Measurements from ENCODE around the gene CLINT1.
A peak's percentile ranks its signal among the peaks of the same experiment; 100 is the strongest.

Gene CLINT1

DNA sequence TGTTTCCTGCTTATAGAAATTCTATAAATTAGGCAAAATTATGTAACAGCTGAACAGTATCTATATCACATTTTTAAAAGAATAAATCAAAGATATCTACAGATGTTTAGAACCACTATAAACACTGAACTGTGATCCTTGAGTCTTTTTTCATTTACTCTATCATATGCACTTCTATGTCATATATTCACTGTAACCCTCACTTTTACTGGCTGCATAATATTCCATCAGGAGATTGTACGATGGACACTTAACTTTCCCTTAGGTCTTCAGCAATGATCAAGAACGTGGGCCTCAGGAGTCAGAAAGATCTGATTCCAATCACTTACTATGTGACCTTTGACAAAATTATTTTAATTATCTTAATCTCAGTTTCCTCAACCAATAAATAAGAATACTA is 41.0 kb downstream of the CLINT1 start:
- Histone ChIP-seq H3K4me1 (ENCODE audit: control insufficient read depth, insufficient read depth, low read length) (peaks cover 40% of the 10 kb centered on the region), H3K9ac (ENCODE audit: low read length) (no peak overlapping the region), H3K4me3 (ENCODE audit: low read length) (no peak overlapping the region), H3K36me3 (ENCODE audit: control insufficient read depth, insufficient read depth, low read length, severe bottlenecking) (peaks cover 28% of the 10 kb centered on the region), H3K9me3 (ENCODE audit: control insufficient read depth, low read length) (no peaks in the 10 kb centered on the region), H3K27me3 (replicated peaks; ENCODE audit: control insufficient read depth, insufficient read depth, low read length) (no peaks in the 10 kb centered on the region)
- DNase-seq (ENCODE audit: low read depth), result no peak

- peaks cover 33% of the 10 kb centered on the region for H3K36me3 ChIP-seq (ENCODE audit: control insufficient read depth, insufficient read depth, low read length, severe bottlenecking)
- H3K4me1 ChIP-seq (ENCODE audit: control insufficient read depth, insufficient read depth, low read length), result peaks cover 40% of the 10 kb centered on the region
- no peaks in the 10 kb centered on the region for H3K27me3 ChIP-seq (replicated peaks; ENCODE audit: control insufficient read depth, insufficient read depth, low read length)
Observed at GRCh38 chr5:157817387-157817702, 41.6 kb downstream of the CLINT1 start.

DNA sequence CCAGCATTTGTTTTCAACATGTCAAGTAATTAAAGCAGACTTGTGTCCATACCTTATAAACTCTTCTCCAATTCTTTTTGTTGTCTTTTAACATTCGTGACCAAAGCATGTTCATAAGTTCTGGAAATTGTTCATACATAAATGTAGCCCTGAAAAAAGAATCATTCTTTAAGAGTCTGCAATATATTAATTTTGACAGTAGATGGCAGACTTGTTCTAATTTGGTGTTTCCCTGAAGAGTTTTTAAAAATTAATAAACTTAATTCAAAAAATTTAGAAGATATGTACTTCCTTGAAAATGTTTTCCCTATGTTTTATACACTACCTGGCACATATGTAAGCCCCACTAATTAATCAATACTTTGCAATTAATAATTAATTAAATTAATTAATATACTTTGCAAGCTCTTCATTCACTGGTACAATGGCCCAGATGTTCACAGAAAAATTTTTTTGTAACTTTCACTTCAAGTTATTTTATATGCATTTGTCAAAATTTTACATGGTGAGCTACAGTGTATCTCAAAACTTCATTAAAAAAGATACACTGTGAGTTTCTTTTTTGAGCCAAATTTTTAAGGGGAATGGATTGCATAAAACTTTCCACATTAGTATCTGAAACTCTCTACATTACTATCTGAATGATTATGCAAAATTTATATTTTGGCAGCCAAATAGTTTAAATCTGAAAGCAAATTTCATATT is 42.1 kb downstream of the CLINT1 start:
- peak overlapping the region; percentile 54 for H3K4me3 ChIP-seq (ENCODE audit: low read length)
- DNase-seq (ENCODE audit: low read depth), result peak; percentile 64

More at GRCh38 chr5:157817387-157817702, 41.6 kb downstream of the CLINT1 start:
- Histone ChIP-seq H3K9me3 (ENCODE audit: control insufficient read depth, low read length) (no peaks in the 10 kb centered on the region), H3K9ac (ENCODE audit: low read length) (peak overlapping the region; percentile 39), H3K4me3 (ENCODE audit: low read length) (peak overlapping the region; percentile 54)
- no peak for DNase-seq (ENCODE audit: low read depth)

GRCh38 chr5:157812086-157812485 is 46.9 kb downstream of the CLINT1 start:
- Histone ChIP-seq H3K4me1 (ENCODE audit: control insufficient read depth, insufficient read depth, low read length) (peaks cover 7% of the 10 kb centered on the region), H3K4me3 (ENCODE audit: low read length) (no peak overlapping the region), H3K27me3 (replicated peaks; ENCODE audit: control insufficient read depth, insufficient read depth, low read length) (no peaks in the 10 kb centered on the region), H3K9me3 (ENCODE audit: control insufficient read depth, low read length) (no peaks in the 10 kb centered on the region), H3K36me3 (ENCODE audit: control insufficient read depth, insufficient read depth, low read length, severe bottlenecking) (peaks cover 78% of the 10 kb centered on the region), H3K9ac (ENCODE audit: low read length) (no peak overlapping the region)
- DNase-seq (ENCODE audit: low read depth), result no peak

More for the DNA sequence above, 42.1 kb downstream of the CLINT1 start:
- H3K9me3 ChIP-seq (ENCODE audit: control insufficient read depth, low read length), result no peaks in the 10 kb centered on the region
- peaks cover 38% of the 10 kb centered on the region for H3K36me3 ChIP-seq (ENCODE audit: control insufficient read depth, insufficient read depth, low read length, severe bottlenecking)
- H3K27me3 ChIP-seq (replicated peaks; ENCODE audit: control insufficient read depth, insufficient read depth, low read length), result no peaks in the 10 kb centered on the region
- peaks cover 39% of the 10 kb centered on the region for H3K4me1 ChIP-seq (ENCODE audit: control insufficient read depth, insufficient read depth, low read length)
- H3K9ac ChIP-seq (ENCODE audit: low read length), result peak overlapping the region; percentile 39

DNA sequence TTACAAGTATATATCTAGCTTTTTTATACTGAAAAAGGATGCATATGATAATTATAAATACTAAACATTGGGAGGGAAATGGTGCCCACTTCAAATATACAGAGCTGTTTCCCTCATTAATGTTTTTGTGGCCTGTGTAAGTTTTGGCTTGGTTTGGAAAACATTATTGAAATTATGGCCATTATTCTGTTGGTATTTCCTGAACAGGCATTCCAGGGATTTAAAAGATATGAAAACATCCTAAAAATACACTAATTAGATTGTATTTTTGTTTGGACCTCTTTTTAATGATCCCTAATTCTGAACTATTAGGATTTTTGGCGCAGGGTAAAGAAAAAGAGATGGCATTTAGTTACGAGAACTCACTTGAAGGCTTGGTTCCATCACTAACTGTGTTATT is 50.9 kb downstream of the CLINT1 start:
- DNase-seq (ENCODE audit: low read depth), result no peak
- no peak overlapping the region for H3K9ac ChIP-seq (ENCODE audit: low read length)
- H3K4me1 ChIP-seq (ENCODE audit: control insufficient read depth, insufficient read depth, low read length), result peaks cover 4% of the 10 kb centered on the region
- H3K4me3 ChIP-seq (ENCODE audit: low read length), result no peak overlapping the region
- peaks cover 84% of the 10 kb centered on the region for H3K36me3 ChIP-seq (ENCODE audit: control insufficient read depth, insufficient read depth, low read length, severe bottlenecking)
- no peaks in the 10 kb centered on the region for H3K9me3 ChIP-seq (ENCODE audit: control insufficient read depth, low read length)
- H3K27me3 ChIP-seq (replicated peaks; ENCODE audit: control insufficient read depth, insufficient read depth, low read length), result no peaks in the 10 kb centered on the region

DNA sequence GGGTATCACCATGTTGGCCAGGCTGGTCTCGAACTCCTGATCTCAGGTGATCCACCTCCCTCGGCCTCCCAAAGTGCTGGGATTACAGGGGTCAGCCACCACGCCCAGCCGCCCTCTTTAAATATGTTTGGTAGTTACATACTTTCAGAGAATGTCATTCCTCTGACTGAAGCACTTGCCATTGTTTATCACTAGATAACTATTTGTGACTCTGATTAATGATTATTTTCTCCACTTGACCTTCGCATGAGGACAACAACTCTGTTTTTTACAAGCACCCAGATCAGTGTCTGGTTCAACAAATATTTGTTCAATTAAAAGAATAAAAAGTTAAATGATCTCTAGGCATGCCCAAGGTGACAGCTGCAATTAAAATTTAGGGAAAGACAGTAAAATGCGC is 56.2 kb downstream of the CLINT1 start:
- Histone ChIP-seq H3K4me1 (ENCODE audit: control insufficient read depth, insufficient read depth, low read length) (peaks cover 16% of the 10 kb centered on the region), H3K9ac (ENCODE audit: low read length) (no peak overlapping the region), H3K4me3 (ENCODE audit: low read length) (no peak overlapping the region), H3K36me3 (ENCODE audit: control insufficient read depth, insufficient read depth, low read length, severe bottlenecking) (peaks cover 43% of the 10 kb centered on the region), H3K9me3 (ENCODE audit: control insufficient read depth, low read length) (no peaks in the 10 kb centered on the region), H3K27me3 (replicated peaks; ENCODE audit: control insufficient read depth, insufficient read depth, low read length) (no peaks in the 10 kb centered on the region)
- DNase-seq (ENCODE audit: low read depth), result no peak

GRCh38 chr5:157800137-157800536 is 58.8 kb downstream of the CLINT1 start:
- Histone ChIP-seq H3K36me3 (ENCODE audit: control insufficient read depth, insufficient read depth, low read length, severe bottlenecking) (peaks cover 54% of the 10 kb centered on the region), H3K4me1 (ENCODE audit: control insufficient read depth, insufficient read depth, low read length) (peaks cover 21% of the 10 kb centered on the region), H3K9me3 (ENCODE audit: control insufficient read depth, low read length) (no peaks in the 10 kb centered on the region), H3K4me3 (ENCODE audit: low read length) (no peak overlapping the region), H3K27me3 (replicated peaks; ENCODE audit: control insufficient read depth, insufficient read depth, low read length) (no peaks in the 10 kb centered on the region), H3K9ac (ENCODE audit: low read length) (no peak overlapping the region)
- DNase-seq (ENCODE audit: low read depth), result no peak

DNA sequence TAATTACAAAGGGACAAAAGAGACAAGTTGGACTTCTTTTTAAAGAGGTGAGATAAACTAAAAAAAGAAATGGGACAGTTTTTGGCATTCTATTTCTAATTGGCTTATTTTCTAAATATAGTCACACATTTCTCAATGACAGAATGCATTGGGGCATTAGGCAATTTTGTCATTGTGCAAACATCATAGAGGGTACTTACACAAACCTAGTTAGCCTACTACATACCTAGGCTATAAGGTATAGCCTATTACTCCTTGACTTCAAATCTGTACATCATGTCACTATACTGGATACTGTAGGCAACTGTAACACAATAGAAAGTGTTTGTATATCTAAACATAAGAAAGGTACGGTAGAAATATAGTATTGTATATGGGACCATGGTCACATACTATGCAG is 59.4 kb downstream of the CLINT1 start:
- Histone ChIP-seq H3K27me3 (replicated peaks; ENCODE audit: control insufficient read depth, insufficient read depth, low read length) (no peaks in the 10 kb centered on the region), H3K4me3 (ENCODE audit: low read length) (no peak overlapping the region), H3K9me3 (ENCODE audit: control insufficient read depth, low read length) (no peaks in the 10 kb centered on the region), H3K4me1 (ENCODE audit: control insufficient read depth, insufficient read depth, low read length) (peaks cover 27% of the 10 kb centered on the region), H3K36me3 (ENCODE audit: control insufficient read depth, insufficient read depth, low read length, severe bottlenecking) (peaks cover 52% of the 10 kb centered on the region), H3K9ac (ENCODE audit: low read length) (no peak overlapping the region)
- peak; percentile 14 for DNase-seq (ENCODE audit: low read depth)

DNA sequence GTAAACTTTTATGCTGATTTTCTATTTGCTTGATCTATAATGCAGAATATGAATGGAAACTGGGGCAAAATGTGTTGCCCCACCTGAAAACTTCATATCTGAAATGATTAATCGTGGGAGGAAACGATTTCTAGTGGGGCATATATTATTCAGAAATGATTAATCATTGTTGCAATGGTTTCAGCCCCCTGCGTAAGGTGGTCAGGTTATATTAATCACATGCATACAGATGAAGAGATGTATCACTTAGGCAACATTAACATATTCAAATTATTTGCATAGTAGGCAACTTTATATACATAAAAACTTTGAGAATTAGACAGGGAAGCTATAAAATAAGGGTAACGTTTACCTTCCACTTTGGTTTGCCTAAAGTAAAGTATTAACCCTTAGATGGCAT is 65.6 kb downstream of the CLINT1 start:
- DNase-seq (ENCODE audit: low read depth), result no peak
- Histone ChIP-seq H3K36me3 (ENCODE audit: control insufficient read depth, insufficient read depth, low read length, severe bottlenecking) (peaks cover 84% of the 10 kb centered on the region), H3K9me3 (ENCODE audit: control insufficient read depth, low read length) (no peaks in the 10 kb centered on the region), H3K4me1 (ENCODE audit: control insufficient read depth, insufficient read depth, low read length) (peaks cover 13% of the 10 kb centered on the region), H3K9ac (ENCODE audit: low read length) (no peak overlapping the region), H3K27me3 (replicated peaks; ENCODE audit: control insufficient read depth, insufficient read depth, low read length) (no peaks in the 10 kb centered on the region), H3K4me3 (ENCODE audit: low read length) (no peak overlapping the region)

GRCh38 chr5:157785801-157786200 is 73.1 kb downstream of the CLINT1 start:
- Histone ChIP-seq H3K36me3 (ENCODE audit: control insufficient read depth, insufficient read depth, low read length, severe bottlenecking) (peaks cover 70% of the 10 kb centered on the region), H3K4me1 (ENCODE audit: control insufficient read depth, insufficient read depth, low read length) (no peaks in the 10 kb centered on the region), H3K27me3 (replicated peaks; ENCODE audit: control insufficient read depth, insufficient read depth, low read length) (no peaks in the 10 kb centered on the region), H3K9ac (ENCODE audit: low read length) (no peak overlapping the region), H3K9me3 (ENCODE audit: control insufficient read depth, low read length) (no peaks in the 10 kb centered on the region), H3K4me3 (ENCODE audit: low read length) (no peak overlapping the region)
- no peak for DNase-seq (ENCODE audit: low read depth)

GRCh38 chr5:157779221-157779620 is 79.7 kb downstream of the CLINT1 start:
- DNase-seq (ENCODE audit: low read depth), result no peak
- Histone ChIP-seq H3K9me3 (ENCODE audit: control insufficient read depth, low read length) (no peaks in the 10 kb centered on the region), H3K4me1 (ENCODE audit: control insufficient read depth, insufficient read depth, low read length) (no peaks in the 10 kb centered on the region), H3K27me3 (replicated peaks; ENCODE audit: control insufficient read depth, insufficient read depth, low read length) (no peaks in the 10 kb centered on the region), H3K9ac (ENCODE audit: low read length) (no peak overlapping the region), H3K4me3 (ENCODE audit: low read length) (no peak overlapping the region), H3K36me3 (ENCODE audit: control insufficient read depth, insufficient read depth, low read length, severe bottlenecking) (peaks cover 7% of the 10 kb centered on the region)
